IMR-90 (cell line): ENCODE data around the gene PTH1R. TPM values are rescaled to one million over a fixed set of nuclear protein-coding genes. Genes with fewer than 3 reads are reported as not detected.
A peak's percentile ranks its signal among the peaks of the same experiment; 100 is the strongest.

ENCODE experiments used
- ATAC-seq: fragments of 200-7000 bp; cut with Tn5 transposase; 2 replicates; pipeline ENCODE4 v1.9.1; 2020; ENCODE audit warnings: low read depth, mild to moderate bottlenecking, moderate library complexity
- BruUV-seq: library from RNA; stranded (reverse); fragments of 400-500 nt; replicated peaks from 2 replicates; lab custom pipeline; 2021; lab: Mats Ljungman, UMichigan
- CTCF ChIA-PET: fragments of 300-600 bp; formaldehyde crosslinking; extraction: SDS; loops from one replicate; lab custom pipeline; 2021; ENCODE audit warnings: antibody characterized with exemption; lab: Yijun Ruan, JAX
- POLR2A ChIA-PET: fragments of 300-600 bp; sonication (Branson Sonifier 250); formaldehyde crosslinking; loops from one replicate; lab custom pipeline; 2022; ENCODE audit warnings: antibody characterized with exemption; ENCODE audit not compliant: unreplicated experiment; lab: Charles Lee
- DNase-seq: peaks from one replicate; pipeline ENCODE4 v3.0.0; 2013
- H2AFZ ChIP-seq: replicated peaks from 2 replicates; pipeline ENCODE3; 2013; ENCODE audit warnings: low read length, mild to moderate bottlenecking; ENCODE audit not compliant: poor library complexity
- H2AK5ac ChIP-seq: 2 replicates; pipeline ENCODE4 v1.6.1; 2013; ENCODE audit warnings: low read depth, low read length, inconsistent platforms
- H2AK9ac ChIP-seq: replicated peaks from 2 replicates; pipeline ENCODE3; 2013; ENCODE audit warnings: mild to moderate bottlenecking, low read depth, low read length, moderate library complexity; ENCODE audit not compliant: poor library complexity
- H2BK120ac ChIP-seq: 2 replicates; pipeline ENCODE4 v1.6.1; 2013; ENCODE audit warnings: low read depth, low read length, inconsistent platforms
- H2BK15ac ChIP-seq: 3 replicates; pipeline ENCODE4 v1.6.1; 2013; ENCODE audit warnings: low read depth, low read length, inconsistent platforms
- H2BK20ac ChIP-seq: 2 replicates; pipeline ENCODE4 v1.6.1; 2013; ENCODE audit warnings: low read depth, mild to moderate bottlenecking, inconsistent platforms, low read length, moderate library complexity
- H2BK5ac ChIP-seq: 2 replicates; pipeline ENCODE4 v1.6.1; 2013; ENCODE audit warnings: mild to moderate bottlenecking, low read depth, low read length, inconsistent platforms; ENCODE audit not compliant: poor library complexity, severe bottlenecking
- H3K14ac ChIP-seq: replicated peaks from 2 replicates; pipeline ENCODE4 v1.6.1; 2013; ENCODE audit warnings: low read depth, low read length, inconsistent platforms
- H3K18ac ChIP-seq: 2 replicates; pipeline ENCODE4 v1.6.1; 2013; ENCODE audit warnings: low read depth, low read length, control low read depth
- H3K23ac ChIP-seq: 2 replicates; pipeline ENCODE4 v1.6.1; 2013; ENCODE audit warnings: low read depth, low read length, inconsistent platforms
- H3K27ac ChIP-seq: 2 replicates; pipeline ENCODE4 v1.5.1; 2013; ENCODE audit warnings: mild to moderate bottlenecking, control low read depth, low read length; ENCODE audit not compliant: insufficient read depth
- H3K27me3 ChIP-seq: 2 replicates; pipeline ENCODE4 v1.6.1; 2013; ENCODE audit warnings: low read length; ENCODE audit not compliant: control insufficient read depth, insufficient read depth
- H3K36me3 ChIP-seq: 2 replicates; pipeline ENCODE4 v1.6.1; 2013; ENCODE audit warnings: low read length, mixed read lengths; ENCODE audit not compliant: control insufficient read depth, insufficient read depth
- H3K4ac ChIP-seq: 2 replicates; pipeline ENCODE4 v1.6.1; 2013; ENCODE audit warnings: low read depth, low read length, inconsistent platforms
- H3K4me1 ChIP-seq: 2 replicates; pipeline ENCODE4 v1.6.1; 2013; ENCODE audit warnings: low read length, mixed read lengths; ENCODE audit not compliant: control insufficient read depth, insufficient read depth
- H3K4me2 ChIP-seq: 2 replicates; pipeline ENCODE4 v1.6.1; 2013; ENCODE audit warnings: low read depth, mild to moderate bottlenecking, control low read depth, low read length, moderate library complexity
- H3K4me3 ChIP-seq: 2 replicates; pipeline ENCODE4 v1.5.1; 2013; ENCODE audit warnings: low read depth, mild to moderate bottlenecking, control low read depth, low read length, moderate library complexity; ENCODE audit not compliant: insufficient read depth
- H3K56ac ChIP-seq: 2 replicates; pipeline ENCODE4 v1.6.1; 2013; ENCODE audit warnings: low read length, inconsistent platforms; ENCODE audit not compliant: insufficient read depth; ENCODE audit errors: extremely low read depth
- H3K79me1 ChIP-seq, 2 experiments: 2 replicates each; pipeline ENCODE4 v1.6.1; 2013; ENCODE audit warnings: low read length in 2 of 2, inconsistent platforms in 1 of 2, low read depth in 1 of 2
- H3K9ac ChIP-seq: 2 replicates; pipeline ENCODE4 v1.6.1; 2013; ENCODE audit warnings: low read depth, low read length, control low read depth
- H3K9me1 ChIP-seq: 2 replicates; pipeline ENCODE4 v1.6.1; 2013; ENCODE audit warnings: low read length, inconsistent platforms; ENCODE audit not compliant: insufficient read depth
- H3K9me3 ChIP-seq: 2 replicates; pipeline ENCODE4 v1.6.1; 2013; ENCODE audit warnings: low read length; ENCODE audit not compliant: control insufficient read depth, insufficient read depth
- H4K20me1 ChIP-seq: 2 replicates; pipeline ENCODE4 v1.6.1; 2013; ENCODE audit warnings: low read length, inconsistent platforms; ENCODE audit not compliant: insufficient read depth
- H4K5ac ChIP-seq: 2 replicates; pipeline ENCODE4 v1.6.1; 2013; ENCODE audit warnings: mild to moderate bottlenecking, low read depth, low read length, control low read depth
- H4K8ac ChIP-seq, 2 experiments: 2 replicates each; pipeline ENCODE4 v1.6.1; 2013; ENCODE audit warnings: low read depth in 2 of 2, low read length in 2 of 2, control low read depth in 1 of 2, inconsistent platforms in 1 of 2
- H4K91ac ChIP-seq: 2 replicates; pipeline ENCODE4 v1.6.1; 2013; ENCODE audit warnings: low read depth, low read length, inconsistent platforms; ENCODE audit not compliant: insufficient read depth
- BHLHE40 ChIP-seq: fragments of 150-350 bp; IDR thresholded peaks from 2 replicates; pipeline ENCODE4 v1.6.1; 2016; ENCODE audit warnings: mild to moderate bottlenecking, low read depth, low read length
- CEBPB ChIP-seq: IDR thresholded peaks from 2 replicates; pipeline ENCODE4 v1.6.1; 2012; ENCODE audit warnings: low read depth, low read length, improper control_type of control experiment
- FOS ChIP-seq: fragments of 150-350 bp; IDR thresholded peaks from 2 replicates; pipeline ENCODE4 v1.6.1; 2016; ENCODE audit warnings: low read depth, low read length
- MAFK ChIP-seq: IDR thresholded peaks from 2 replicates; pipeline ENCODE4 v1.6.1; 2012; ENCODE audit warnings: low read depth, low read length, improper control_type of control experiment
- MAZ ChIP-seq: IDR thresholded peaks from 2 replicates; pipeline ENCODE4 v1.6.1; 2012; ENCODE audit warnings: low read depth, mild to moderate bottlenecking, low read length, improper control_type of control experiment, moderate library complexity, borderline replicate concordance
- MXI1 ChIP-seq: IDR thresholded peaks from 2 replicates; pipeline ENCODE4 v1.6.1; 2012; ENCODE audit warnings: low read depth, mild to moderate bottlenecking, low read length, moderate library complexity, borderline replicate concordance
- RAD21 ChIP-seq: IDR thresholded peaks from 2 replicates; pipeline ENCODE4 v1.6.1; 2012; ENCODE audit warnings: low read length, improper control_type of control experiment
- RCOR1 ChIP-seq: IDR thresholded peaks from 2 replicates; pipeline ENCODE4 v1.6.1; 2012; ENCODE audit warnings: mild to moderate bottlenecking, low read length, improper control_type of control experiment; ENCODE audit not compliant: insufficient replicate concordance
- RFX5 ChIP-seq: IDR thresholded peaks from 2 replicates; pipeline ENCODE4 v1.8.0; 2012; ENCODE audit warnings: low read depth, mild to moderate bottlenecking, low read length, moderate library complexity
- SMC3 ChIP-seq: fragments of 150-350 bp; IDR thresholded peaks from 2 replicates; pipeline ENCODE4 v1.6.1; 2016; ENCODE audit warnings: low read depth, mild to moderate bottlenecking, antibody characterized with exemption, low read length, moderate library complexity
- WGBS, 2 experiments: methylation state at CpG; one replicate each; pipeline versions ENCODE4 v1.1.5 to v1.1.7; 2013; ENCODE audit warnings: missing lambda C conversion rate in 2 of 2; ENCODE audit not compliant: insufficient read length in 1 of 2; ENCODE audit errors: extremely low coverage in 2 of 2; 5-methylcytosine and 5-hydroxymethylcytosine counted together
- dilution Hi-C: fragments of 300-500 bp; cut with HindIII; formaldehyde crosslinking; loops from one replicate; pipeline ENCODE4 v1.14.3; 2018; ENCODE audit warnings: low sequenced_read_pairs; ENCODE audit not compliant: unreplicated experiment
- in situ Hi-C: fragments of 300-500 bp; cut with MboI; formaldehyde crosslinking; loops from 3 replicates; pipeline ENCODE4 v1.14.3; 2019; ENCODE audit warnings: low sequenced_read_pairs, inconsistent platforms, mixed read lengths
- intact Hi-C: fragments of 100-400 bp; cut with micrococcal nuclease; formaldehyde crosslinking; loops from 2 replicates; pipeline ENCODE4 v1.10.0; 2022
- polyA plus RNA-seq, 3 experiments: library from polyadenylated mRNA; depleted of rRNA; stranded (reverse); fragments of >200 nt; gene quantifications; 2 replicates each; pipeline ENCODE4 v1.2.3, GENCODE V29; 2012; ENCODE audit warnings: low replicate concordance in 1 of 3
- total RNA-seq: library from RNA; depleted of rRNA; stranded (reverse); fragments of >200 nt; gene quantifications from 2 replicates; pipeline ENCODE4 v1.2.3, GENCODE V29; 2012
- TF ChIP-seq, protein P1 (sequence below): conservative IDR thresholded peaks from 2 replicates; pipeline ENCODE4 v1.5.1; 2012; ENCODE audit warnings: mild to moderate bottlenecking, low read depth, low read length, improper control_type of control experiment
- TF ChIP-seq, protein P2 (sequence below): fragments of 150-350 bp; IDR thresholded peaks from 2 replicates; pipeline ENCODE4 v1.6.1; 2017; ENCODE audit warnings: mild to moderate bottlenecking, antibody characterized with exemption, low read length, low read depth

The PTH1R gene
- total and polyA plus RNA-seq, 2 of the 4 experiments (the other 2 are of a cell fraction): 0.15 to 0.18 TPM

DNA sequence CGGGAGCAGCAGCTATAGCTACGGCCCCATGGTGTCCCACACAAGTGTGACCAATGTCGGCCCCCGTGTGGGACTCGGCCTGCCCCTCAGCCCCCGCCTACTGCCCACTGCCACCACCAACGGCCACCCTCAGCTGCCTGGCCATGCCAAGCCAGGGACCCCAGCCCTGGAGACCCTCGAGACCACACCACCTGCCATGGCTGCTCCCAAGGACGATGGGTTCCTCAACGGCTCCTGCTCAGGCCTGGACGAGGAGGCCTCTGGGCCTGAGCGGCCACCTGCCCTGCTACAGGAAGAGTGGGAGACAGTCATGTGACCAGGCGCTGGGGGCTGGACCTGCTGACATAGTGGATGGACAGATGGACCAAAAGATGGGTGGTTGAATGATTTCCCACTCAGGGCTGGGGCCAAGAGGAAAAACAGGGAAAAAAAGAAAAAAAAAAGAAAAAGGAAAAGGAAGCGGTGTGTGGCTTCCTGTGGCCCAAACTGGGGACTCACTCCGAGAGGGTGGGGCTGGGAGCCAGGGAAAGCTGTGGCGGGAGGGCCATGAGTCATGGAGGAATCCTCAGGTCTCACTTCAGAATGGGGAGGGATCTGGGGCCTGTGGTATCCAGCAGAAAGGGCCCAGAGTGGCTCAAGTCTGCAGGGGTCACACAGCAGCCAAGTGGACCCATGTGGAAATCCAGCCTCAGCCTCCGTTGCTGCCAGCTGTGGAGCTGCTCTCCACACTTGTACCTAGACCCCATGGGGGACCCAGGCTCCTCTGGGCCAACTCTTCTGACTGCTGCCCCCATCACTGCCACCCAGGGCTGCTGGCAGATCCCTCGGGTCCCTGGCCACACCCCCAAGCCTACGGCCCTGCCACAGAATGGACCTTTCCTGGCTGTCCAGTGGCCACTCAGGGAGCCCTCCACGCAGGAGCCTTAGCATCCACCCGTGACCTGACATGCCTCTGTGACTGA lies 26.1 kb downstream of the PTH1R start:
- H3K56ac ChIP-seq: no peak overlapping the region
- H3K4me1 ChIP-seq: peaks cover 2% of the 10 kb centered on the region; the same call in 1 of the 2 replicates
- DNase-seq (peak; percentile 49), ATAC-seq (peak; percentile 52)
- H4K20me1 ChIP-seq: no peaks in the 10 kb centered on the region
- POLR2A ChIA-PET: no interaction called here
- dilution Hi-C loops (no loop called here), in situ Hi-C loops (no loop called here), intact Hi-C loops (no loop called here)
- H2AK5ac ChIP-seq: peak overlapping the region; percentile 50; the same call in 1 of the 2 replicates
- no peak overlapping the region for H2BK15ac ChIP-seq
- no TSS peak for BruUV-seq
- no peak overlapping the region for H3K18ac ChIP-seq
- peak overlapping the region; percentile 62 for H2AK9ac ChIP-seq
- H3K9ac ChIP-seq: no peak overlapping the region
- H2BK20ac ChIP-seq: 0 out of 2 replicates have a peak overlapping the region, but pooled peaks have one; percentile 18
- H3K4me2 ChIP-seq: no peak overlapping the region
- peak overlapping the region; percentile 67 for H2AFZ ChIP-seq
- no peak overlapping the region for H3K27ac ChIP-seq
- H3K36me3 ChIP-seq: no peaks in the 10 kb centered on the region
- CTCF ChIA-PET: no interaction called here
- H3K9me1 ChIP-seq: peaks cover 4% of the 10 kb centered on the region; the same call in 1 of the 2 replicates
- no peak overlapping the region for H2BK5ac ChIP-seq
- no peaks in the 10 kb centered on the region for H3K9me3 ChIP-seq
- H3K4ac ChIP-seq: peak overlapping the region; percentile 75; the same call in 1 of the 2 replicates
- H3K4me3 ChIP-seq: no peak overlapping the region
- peaks cover 2% of the 10 kb centered on the region; the same call in 1 of the 2 replicates for H3K27me3 ChIP-seq
- 0 out of 2 replicates have a peak overlapping the region, but pooled peaks have one; percentile 34 for H2BK120ac ChIP-seq
- no peak overlapping the region for H3K14ac ChIP-seq
- H4K8ac ChIP-seq: peak overlapping the region in 1 of 2 experiments; percentile 69; a peak in 2 of 4 replicates
- 44% methylated on average over 5 of the region's 21 CpGs; no CpG with 5 or more reads in 1 of the 2 experiments for WGBS, 2 experiments
- no peak overlapping the region for H4K5ac ChIP-seq
- no peak overlapping the region for H4K91ac ChIP-seq
- no peak overlapping the region for H3K23ac ChIP-seq
- H3K79me1 ChIP-seq: no peaks in the 10 kb centered on the region
- TF ChIP-seq MAFK: no peak
- TF ChIP-seq, protein P1, sequence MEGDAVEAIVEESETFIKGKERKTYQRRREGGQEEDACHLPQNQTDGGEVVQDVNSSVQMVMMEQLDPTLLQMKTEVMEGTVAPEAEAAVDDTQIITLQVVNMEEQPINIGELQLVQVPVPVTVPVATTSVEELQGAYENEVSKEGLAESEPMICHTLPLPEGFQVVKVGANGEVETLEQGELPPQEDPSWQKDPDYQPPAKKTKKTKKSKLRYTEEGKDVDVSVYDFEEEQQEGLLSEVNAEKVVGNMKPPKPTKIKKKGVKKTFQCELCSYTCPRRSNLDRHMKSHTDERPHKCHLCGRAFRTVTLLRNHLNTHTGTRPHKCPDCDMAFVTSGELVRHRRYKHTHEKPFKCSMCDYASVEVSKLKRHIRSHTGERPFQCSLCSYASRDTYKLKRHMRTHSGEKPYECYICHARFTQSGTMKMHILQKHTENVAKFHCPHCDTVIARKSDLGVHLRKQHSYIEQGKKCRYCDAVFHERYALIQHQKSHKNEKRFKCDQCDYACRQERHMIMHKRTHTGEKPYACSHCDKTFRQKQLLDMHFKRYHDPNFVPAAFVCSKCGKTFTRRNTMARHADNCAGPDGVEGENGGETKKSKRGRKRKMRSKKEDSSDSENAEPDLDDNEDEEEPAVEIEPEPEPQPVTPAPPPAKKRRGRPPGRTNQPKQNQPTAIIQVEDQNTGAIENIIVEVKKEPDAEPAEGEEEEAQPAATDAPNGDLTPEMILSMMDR: no peak
- TF ChIP-seq MAZ: peak; percentile 64; the same call in 1 of the 2 replicates
- no peak for TF ChIP-seq BHLHE40
- TF ChIP-seq, protein P2, sequence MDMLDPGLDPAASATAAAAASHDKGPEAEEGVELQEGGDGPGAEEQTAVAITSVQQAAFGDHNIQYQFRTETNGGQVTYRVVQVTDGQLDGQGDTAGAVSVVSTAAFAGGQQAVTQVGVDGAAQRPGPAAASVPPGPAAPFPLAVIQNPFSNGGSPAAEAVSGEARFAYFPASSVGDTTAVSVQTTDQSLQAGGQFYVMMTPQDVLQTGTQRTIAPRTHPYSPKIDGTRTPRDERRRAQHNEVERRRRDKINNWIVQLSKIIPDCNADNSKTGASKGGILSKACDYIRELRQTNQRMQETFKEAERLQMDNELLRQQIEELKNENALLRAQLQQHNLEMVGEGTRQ: 0 out of 2 replicates have a peak, but pooled peaks have one; percentile 15
- no peak for TF ChIP-seq CEBPB
- no peak for TF ChIP-seq SMC3
- TF ChIP-seq RCOR1: no peak
- TF ChIP-seq FOS: 0 out of 2 replicates have a peak, but pooled peaks have one; percentile 27
- no peak for TF ChIP-seq MXI1
- no peak for TF ChIP-seq RAD21
- no peak for TF ChIP-seq RFX5
